Colonic mucosa (tissue), 4 donors: Measurements from ENCODE around the gene CAPZB. TPM values are rescaled to one million over a fixed set of nuclear protein-coding genes. Genes with fewer than 3 reads are reported as not detected.
A peak's percentile ranks its signal among the peaks of the same experiment; 100 is the strongest.
"Not testable (repeated sequence)": the region's sequence is repeated elsewhere in the genome, so short reads cannot be mapped to it uniquely, and the experiment has no call there.

Experiments
- DNase-seq: peaks from one replicate; pipeline ENCODE4 v3.0.0-alpha.2; 2020
- H3K27ac ChIP-seq: fragments of 200-600 bp; one replicate; pipeline ENCODE4 v1.8.0; 2021
- H3K27me3 ChIP-seq: fragments of 200-600 bp; one replicate; pipeline ENCODE4 v1.8.0; 2021
- H3K36me3 ChIP-seq: fragments of 200-600 bp; one replicate; pipeline ENCODE4 v1.8.0; 2021
- H3K4me1 ChIP-seq: fragments of 200-600 bp; one replicate; pipeline ENCODE4 v1.8.0; 2021; ENCODE audit warnings: mild to moderate bottlenecking
- H3K4me3 ChIP-seq: fragments of 200-600 bp; one replicate; pipeline ENCODE4 v1.8.0; 2021
- H3K9ac ChIP-seq, 2 donors: one replicate each; pipeline ENCODE4 v1.7.0; 2013; ENCODE audit warnings: control low read depth in 2 of 2, low read depth in 2 of 2, low read length in 2 of 2
- H3K9me3 ChIP-seq: fragments of 200-600 bp; one replicate; pipeline ENCODE4 v1.8.0; 2021
- intact Hi-C: fragments of 100-400 bp; cut with DNase I; formaldehyde crosslinking; loops from one replicate; pipeline ENCODE4 v1.14.1; 2022
- total RNA-seq, 2 donors: library from RNA; stranded (reverse); fragmentation: NEBNext Ultra II Directional in 1 of 2; extraction: Animal tissue kit (Norgen Biotek cat#: 25700) in 1 of 2; gene quantifications; one replicate each; pipeline ENCODE4 v1.2.1, GENCODE V29; 2021
- TF ChIP-seq, protein P1 (sequence below): fragments of 200-600 bp; IDR thresholded peaks from one replicate; pipeline ENCODE4 v1.8.0; 2022; ENCODE audit warnings: antibody characterized with exemption, mild to moderate bottlenecking
- donor health status: healthy.
- donor health status: DM: no; HTN: no; CAD: no.
- donor health status: DM: no; HTN: no; CAD: no.

CAPZB gene
- total RNA-seq, 2 donors from 2014 or later = 397 to 407 TPM

GRCh38 chr1:19515201-19515600 is 29.9 kb upstream of the CAPZB start:
- no peak for DNase-seq
- Histone ChIP-seq H3K27ac (no peak overlapping the region), H3K4me1 (no peaks in the 10 kb centered on the region), H3K4me3 (no peak overlapping the region), H3K27me3 (no peaks in the 10 kb centered on the region), H3K9me3 (no peaks in the 10 kb centered on the region), H3K9ac (no peak overlapping the region), H3K36me3 (no peaks in the 10 kb centered on the region)
- intact Hi-C loops = no loop called here
- TF ChIP-seq, protein P1, sequence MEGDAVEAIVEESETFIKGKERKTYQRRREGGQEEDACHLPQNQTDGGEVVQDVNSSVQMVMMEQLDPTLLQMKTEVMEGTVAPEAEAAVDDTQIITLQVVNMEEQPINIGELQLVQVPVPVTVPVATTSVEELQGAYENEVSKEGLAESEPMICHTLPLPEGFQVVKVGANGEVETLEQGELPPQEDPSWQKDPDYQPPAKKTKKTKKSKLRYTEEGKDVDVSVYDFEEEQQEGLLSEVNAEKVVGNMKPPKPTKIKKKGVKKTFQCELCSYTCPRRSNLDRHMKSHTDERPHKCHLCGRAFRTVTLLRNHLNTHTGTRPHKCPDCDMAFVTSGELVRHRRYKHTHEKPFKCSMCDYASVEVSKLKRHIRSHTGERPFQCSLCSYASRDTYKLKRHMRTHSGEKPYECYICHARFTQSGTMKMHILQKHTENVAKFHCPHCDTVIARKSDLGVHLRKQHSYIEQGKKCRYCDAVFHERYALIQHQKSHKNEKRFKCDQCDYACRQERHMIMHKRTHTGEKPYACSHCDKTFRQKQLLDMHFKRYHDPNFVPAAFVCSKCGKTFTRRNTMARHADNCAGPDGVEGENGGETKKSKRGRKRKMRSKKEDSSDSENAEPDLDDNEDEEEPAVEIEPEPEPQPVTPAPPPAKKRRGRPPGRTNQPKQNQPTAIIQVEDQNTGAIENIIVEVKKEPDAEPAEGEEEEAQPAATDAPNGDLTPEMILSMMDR = no peak

- no peaks in the 10 kb centered on the region for H3K9me3 ChIP-seq
- H3K9ac ChIP-seq = no peak overlapping the region
- H3K36me3 ChIP-seq = no peaks in the 10 kb centered on the region
- TF ChIP-seq, protein P1 = no peak
- peak overlapping the region; percentile 55 for H3K27ac ChIP-seq
- DNase-seq = peak; percentile 32
- intact Hi-C loops = no loop called here
- H3K4me3 ChIP-seq = no peak overlapping the region
- no peaks in the 10 kb centered on the region for H3K27me3 ChIP-seq
- no peaks in the 10 kb centered on the region for H3K4me1 ChIP-seq
These were observed 29.1 kb upstream of the CAPZB start for GRCh38 chr1:19514391-19514831.

DNA sequence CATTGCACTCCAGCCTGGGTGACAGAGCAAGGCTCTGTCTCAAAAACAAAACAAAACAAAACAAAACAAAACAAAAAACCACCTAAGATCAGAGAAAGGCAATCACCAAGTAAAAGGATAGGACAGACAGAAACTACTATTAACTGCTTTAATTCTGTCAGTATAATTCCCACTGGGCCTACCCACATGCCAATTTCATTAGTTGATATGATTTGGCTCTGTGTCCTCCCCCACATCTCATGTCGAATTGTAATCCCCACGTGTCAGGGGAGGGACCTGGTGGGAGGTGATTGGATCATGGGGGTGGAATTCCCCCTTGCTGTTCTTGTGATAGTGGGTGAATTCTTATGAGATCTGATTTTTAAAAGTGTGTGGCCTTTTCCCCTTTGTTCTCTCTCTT is 27.2 kb upstream of the CAPZB start:
- no peak overlapping the region for H3K27ac ChIP-seq
- TF ChIP-seq, protein P1 = no peak
- H3K27me3 ChIP-seq = no peaks in the 10 kb centered on the region
- H3K9me3 ChIP-seq = no peaks in the 10 kb centered on the region
- H3K9ac ChIP-seq = no peak overlapping the region
- intact Hi-C loops = no loop called here
- H3K4me1 ChIP-seq = no peaks in the 10 kb centered on the region
- no peak for DNase-seq
- no peaks in the 10 kb centered on the region for H3K36me3 ChIP-seq
- no peak overlapping the region for H3K4me3 ChIP-seq

DNA sequence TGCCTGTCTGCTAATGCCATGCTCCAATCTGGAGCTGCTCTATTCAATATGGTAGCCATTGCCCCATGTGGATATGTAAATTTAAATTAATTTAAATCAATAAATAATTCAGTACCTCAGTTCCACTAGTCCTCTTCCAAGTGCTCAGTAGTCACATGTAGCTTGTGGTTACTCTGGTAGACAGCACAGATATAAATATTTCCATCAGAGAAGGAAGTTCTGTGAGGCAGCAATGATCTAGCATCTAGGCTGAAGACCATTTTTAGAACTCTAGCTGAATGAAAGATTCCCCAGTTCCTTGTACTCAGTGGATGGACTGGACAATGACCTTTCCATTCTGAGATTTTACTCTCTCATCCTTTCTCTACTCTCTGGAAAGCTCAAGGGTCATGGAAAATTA is 25.8 kb upstream of the CAPZB start:
- Histone ChIP-seq H3K27me3 (no peaks in the 10 kb centered on the region), H3K36me3 (no peaks in the 10 kb centered on the region), H3K4me1 (no peaks in the 10 kb centered on the region), H3K4me3 (no peak overlapping the region), H3K9ac (no peak overlapping the region), H3K27ac (no peak overlapping the region), H3K9me3 (no peaks in the 10 kb centered on the region)
- intact Hi-C loops = no loop called here
- TF ChIP-seq, protein P1 = no peak
- no peak for DNase-seq

DNA sequence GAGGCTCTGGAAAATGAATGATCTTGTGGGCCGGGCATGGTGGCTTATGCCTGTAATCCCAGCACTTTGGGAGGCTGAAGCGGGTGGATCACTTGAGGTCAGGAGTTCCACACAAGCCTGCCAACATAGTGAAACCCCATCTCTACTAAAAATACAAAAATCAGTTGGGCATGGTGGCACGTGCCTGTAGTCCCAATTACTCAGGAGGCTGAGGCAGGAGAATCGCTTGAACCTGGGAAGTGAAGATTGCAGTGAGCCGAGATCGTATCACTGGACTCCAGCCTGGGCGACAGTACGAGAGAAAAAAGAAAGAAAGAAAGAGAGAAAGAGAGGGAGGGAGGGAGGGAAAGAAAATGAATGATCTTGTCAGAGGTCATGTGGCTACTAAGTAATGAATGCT is 24.3 kb upstream of the CAPZB start:
- intact Hi-C loops, H3K9me3 ChIP-seq, DNase-seq, H3K27ac ChIP-seq, H3K36me3 ChIP-seq, H3K4me3 ChIP-seq, H3K9ac ChIP-seq, H3K4me1 ChIP-seq, H3K27me3 ChIP-seq: not testable (repeated sequence)

GRCh38 chr1:19507516-19507915 is 22.2 kb upstream of the CAPZB start:
- no peak overlapping the region for H3K4me3 ChIP-seq
- no peaks in the 10 kb centered on the region for H3K27me3 ChIP-seq
- TF ChIP-seq, protein P1 = no peak
- no peak for DNase-seq
- H3K27ac ChIP-seq = no peak overlapping the region
- intact Hi-C loops = no loop called here
- H3K36me3 ChIP-seq = no peaks in the 10 kb centered on the region
- H3K9me3 ChIP-seq = no peaks in the 10 kb centered on the region
- no peaks in the 10 kb centered on the region for H3K4me1 ChIP-seq
- H3K9ac ChIP-seq = no peak overlapping the region
